IMR-90 (cell line): ENCODE data around the gene SMARCA4.

ENCODE experiments used
- BHLHE40 ChIP-seq: fragments of 150-350 bp; IDR thresholded peaks from 2 replicates; pipeline ENCODE4 v1.6.1; 2016; ENCODE audit warnings: mild to moderate bottlenecking, low read depth, low read length
- CEBPB ChIP-seq: IDR thresholded peaks from 2 replicates; pipeline ENCODE4 v1.6.1; 2012; ENCODE audit warnings: low read depth, low read length, improper control_type of control experiment
- CHD1 ChIP-seq: IDR thresholded peaks from 2 replicates; pipeline ENCODE4 v1.6.1; 2012; ENCODE audit warnings: low read depth, low read length, improper control_type of control experiment
- CTCF ChIP-seq: conservative IDR thresholded peaks from 2 replicates; pipeline ENCODE4 v1.5.1; 2012; ENCODE audit warnings: mild to moderate bottlenecking, low read depth, low read length, improper control_type of control experiment
- ELK1 ChIP-seq: fragments of 150-350 bp; IDR thresholded peaks from 2 replicates; pipeline ENCODE4 v1.6.1; 2016; ENCODE audit warnings: low read depth, mild to moderate bottlenecking, low read length, moderate library complexity, borderline replicate concordance
- FOS ChIP-seq: fragments of 150-350 bp; IDR thresholded peaks from 2 replicates; pipeline ENCODE4 v1.6.1; 2016; ENCODE audit warnings: low read depth, low read length
- MXI1 ChIP-seq: IDR thresholded peaks from 2 replicates; pipeline ENCODE4 v1.6.1; 2012; ENCODE audit warnings: low read depth, mild to moderate bottlenecking, low read length, moderate library complexity, borderline replicate concordance
- POLR2A ChIP-seq: IDR thresholded peaks from 2 replicates; pipeline ENCODE4 v1.6.1; 2012; ENCODE audit warnings: mild to moderate bottlenecking, low read depth, low read length
- RCOR1 ChIP-seq: IDR thresholded peaks from 2 replicates; pipeline ENCODE4 v1.6.1; 2012; ENCODE audit warnings: mild to moderate bottlenecking, low read length, improper control_type of control experiment; ENCODE audit not compliant: insufficient replicate concordance
- RFX5 ChIP-seq: IDR thresholded peaks from 2 replicates; pipeline ENCODE4 v1.8.0; 2012; ENCODE audit warnings: low read depth, mild to moderate bottlenecking, low read length, moderate library complexity
- SMC3 ChIP-seq: fragments of 150-350 bp; IDR thresholded peaks from 2 replicates; pipeline ENCODE4 v1.6.1; 2016; ENCODE audit warnings: low read depth, mild to moderate bottlenecking, antibody characterized with exemption, low read length, moderate library complexity

DNA sequence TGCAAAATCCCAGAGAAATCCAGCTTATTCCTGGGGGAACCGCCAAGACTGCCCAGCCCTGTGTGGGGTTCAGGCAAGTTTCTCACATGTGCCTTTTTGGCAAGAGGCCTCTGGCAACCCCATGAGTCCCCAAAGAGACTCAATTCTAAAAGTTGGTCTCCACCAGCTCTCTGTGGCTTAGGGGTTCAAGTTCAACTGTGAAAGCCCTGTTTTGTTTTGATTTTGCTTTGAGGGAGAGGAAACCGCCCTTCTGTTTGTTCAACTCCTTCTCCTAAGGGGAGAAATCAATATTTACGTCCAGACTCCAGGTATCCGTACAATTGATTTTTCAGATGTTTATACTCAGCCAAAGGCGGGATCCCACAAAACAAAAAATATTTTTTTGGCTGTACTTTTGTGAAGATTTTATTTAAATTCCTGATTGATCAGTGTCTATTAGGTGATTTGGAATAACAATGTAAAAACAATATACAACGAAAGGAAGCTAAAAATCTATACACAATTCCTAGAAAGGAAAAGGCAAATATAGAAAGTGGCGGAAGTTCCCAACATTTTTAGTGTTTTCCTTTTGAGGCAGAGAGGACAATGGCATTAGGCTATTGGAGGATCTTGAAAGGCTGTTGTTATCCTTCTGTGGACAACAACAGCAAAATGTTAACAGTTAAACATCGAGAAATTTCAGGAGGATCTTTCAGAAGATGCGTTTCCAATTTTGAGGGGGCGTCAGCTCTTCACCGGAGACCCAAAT is 127.8 kb downstream of the SMARCA4 start:
- TF ChIP-seq CTCF = no peak
- no peak for TF ChIP-seq CEBPB
- no peak for TF ChIP-seq POLR2A
- TF ChIP-seq RFX5 = no peak
- no peak for TF ChIP-seq SMC3
- TF ChIP-seq CHD1 = no peak
- TF ChIP-seq BHLHE40 = no peak
- TF ChIP-seq FOS = no peak
- TF ChIP-seq MXI1 = no peak
- TF ChIP-seq RCOR1 = no peak
- no peak for TF ChIP-seq ELK1
